NCI-H2196 treated with DMSO at 0.1 percent for 48 hours (cell line): ENCODE measurements around the gene MAPT.

Source experiments
- DNase-seq: peaks from one replicate; lab custom pipeline; 2025; ENCODE audit not compliant: unreplicated experiment; lab: John Stamatoyannopoulos, UW

The MAPT gene

DNA sequence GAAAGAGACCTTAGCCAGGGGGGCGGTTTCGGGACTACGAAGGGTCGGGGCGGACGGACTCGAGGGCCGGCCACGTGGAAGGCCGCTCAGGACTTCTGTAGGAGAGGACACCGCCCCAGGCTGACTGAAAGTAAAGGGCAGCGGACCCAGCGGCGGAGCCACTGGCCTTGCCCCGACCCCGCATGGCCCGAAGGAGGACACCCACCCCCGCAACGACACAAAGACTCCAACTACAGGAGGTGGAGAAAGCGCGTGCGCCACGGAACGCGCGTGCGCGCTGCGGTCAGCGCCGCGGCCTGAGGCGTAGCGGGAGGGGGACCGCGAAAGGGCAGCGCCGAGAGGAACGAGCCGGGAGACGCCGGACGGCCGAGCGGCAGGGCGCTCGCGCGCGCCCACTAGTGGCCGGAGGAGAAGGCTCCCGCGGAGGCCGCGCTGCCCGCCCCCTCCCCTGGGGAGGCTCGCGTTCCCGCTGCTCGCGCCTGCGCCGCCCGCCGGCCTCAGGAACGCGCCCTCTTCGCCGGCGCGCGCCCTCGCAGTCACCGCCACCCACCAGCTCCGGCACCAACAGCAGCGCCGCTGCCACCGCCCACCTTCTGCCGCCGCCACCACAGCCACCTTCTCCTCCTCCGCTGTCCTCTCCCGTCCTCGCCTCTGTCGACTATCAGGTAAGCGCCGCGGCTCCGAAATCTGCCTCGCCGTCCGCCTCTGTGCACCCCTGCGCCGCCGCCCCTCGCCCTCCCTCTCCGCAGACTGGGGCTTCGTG, at the start of gene MAPT:
TSS of gene MAPT (plus strand) at position 533 of the 763 bp plus-strand sequence. CDS start 67,784 bp downstream, outside the sequence.
- peak; percentile 89 for DNase-seq

- no peak for DNase-seq
Observed at GRCh38 chr17:45844695-45845375, 49.5 kb upstream of the MAPT start, which contains the start of gene SPPL2C. TSS of gene SPPL2C (plus strand) at chr17:45844881. CDS start at chr17:45844907, 26 bp downstream.

DNA sequence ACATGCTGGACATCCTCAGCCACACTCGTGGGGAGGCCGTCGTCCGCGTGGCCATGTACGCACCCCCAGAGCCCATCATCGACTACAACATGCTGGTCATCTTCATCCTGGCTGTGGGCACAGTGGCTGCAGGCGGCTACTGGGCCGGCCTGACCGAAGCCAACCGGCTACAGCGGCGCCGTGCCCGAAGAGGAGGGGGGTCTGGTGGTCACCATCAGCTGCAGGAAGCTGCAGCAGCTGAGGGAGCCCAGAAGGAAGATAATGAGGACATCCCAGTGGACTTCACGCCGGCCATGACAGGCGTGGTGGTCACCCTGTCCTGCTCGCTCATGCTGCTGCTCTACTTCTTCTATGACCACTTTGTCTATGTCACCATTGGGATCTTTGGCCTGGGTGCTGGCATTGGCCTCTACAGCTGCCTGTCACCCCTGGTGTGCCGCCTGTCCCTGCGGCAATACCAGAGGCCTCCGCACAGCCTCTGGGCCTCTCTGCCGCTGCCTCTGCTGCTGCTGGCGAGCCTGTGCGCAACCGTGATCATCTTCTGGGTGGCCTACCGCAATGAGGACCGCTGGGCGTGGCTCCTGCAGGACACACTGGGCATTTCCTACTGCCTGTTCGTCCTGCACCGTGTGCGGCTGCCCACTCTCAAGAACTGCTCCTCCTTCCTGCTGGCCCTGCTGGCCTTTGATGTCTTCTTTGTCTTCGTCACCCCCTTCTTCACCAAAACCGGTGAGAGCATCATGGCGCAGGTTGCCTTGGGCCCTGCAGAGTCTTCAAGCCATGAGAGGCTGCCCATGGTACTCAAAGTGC, 48.8 kb upstream of the MAPT start:
- no peak for DNase-seq

DNA sequence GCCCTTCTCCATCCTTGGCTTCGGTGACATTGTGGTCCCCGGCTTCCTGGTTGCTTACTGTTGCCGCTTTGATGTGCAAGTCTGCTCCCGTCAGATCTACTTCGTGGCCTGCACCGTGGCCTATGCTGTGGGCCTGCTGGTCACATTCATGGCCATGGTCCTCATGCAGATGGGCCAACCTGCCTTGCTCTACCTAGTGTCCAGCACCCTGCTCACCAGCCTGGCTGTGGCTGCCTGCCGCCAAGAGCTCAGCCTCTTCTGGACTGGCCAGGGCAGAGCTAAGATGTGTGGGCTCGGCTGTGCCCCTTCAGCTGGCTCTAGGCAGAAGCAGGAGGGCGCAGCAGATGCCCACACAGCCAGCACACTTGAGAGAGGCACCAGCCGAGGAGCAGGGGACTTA, 48.1 kb upstream of the MAPT start:
- no peak for DNase-seq

- no peak for DNase-seq
Observed at GRCh38 chr17:45846646-45847045, 47.7 kb upstream of the MAPT start.

DNA sequence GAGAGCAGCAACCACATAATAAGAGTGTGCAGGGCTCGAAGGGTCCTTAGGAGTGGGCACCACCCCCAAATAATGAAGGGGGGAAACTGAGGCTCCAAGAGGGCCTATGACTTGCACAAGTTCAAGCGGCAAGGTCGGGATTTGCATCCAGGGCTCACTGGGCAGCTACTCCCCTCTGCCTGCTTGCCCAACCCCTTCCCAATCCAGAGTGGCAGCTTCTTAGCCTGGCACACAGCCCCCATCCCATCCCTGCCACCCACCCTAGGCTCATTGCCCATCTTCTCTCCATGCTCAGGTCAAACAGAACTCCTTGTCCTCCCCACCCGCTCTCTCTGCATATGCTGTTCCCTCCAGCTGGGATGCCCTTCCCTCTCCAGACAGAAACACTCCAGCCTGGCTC, 47.3 kb upstream of the MAPT start:
- no peak for DNase-seq

DNA sequence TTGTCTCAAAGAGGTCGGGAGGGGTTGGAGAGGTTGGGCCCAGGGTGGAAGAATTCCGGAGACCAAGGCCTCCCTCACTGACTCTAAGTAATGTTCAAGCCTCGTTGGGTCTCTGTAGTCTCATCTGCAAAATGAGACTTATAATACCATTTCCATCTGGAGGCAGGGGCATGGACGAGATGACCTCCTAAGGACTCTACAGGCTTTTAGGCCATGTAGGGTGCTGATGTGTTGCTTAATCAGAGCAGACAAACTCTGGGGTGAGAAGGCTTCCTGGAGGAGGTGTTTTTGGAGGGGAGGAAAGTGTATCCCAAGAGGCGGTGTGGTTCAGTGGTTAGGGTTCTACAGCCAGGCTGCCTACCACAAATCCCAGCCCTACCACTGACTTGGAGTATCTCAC, 46.6 kb upstream of the MAPT start:
- DNase-seq: no peak

- DNase-seq: no peak
Observed at GRCh38 chr17:45848405-45848804, 45.9 kb upstream of the MAPT start.

GRCh38 chr17:45848868-45849535, 45.4 kb upstream of the MAPT start:
- no peak for DNase-seq

DNA sequence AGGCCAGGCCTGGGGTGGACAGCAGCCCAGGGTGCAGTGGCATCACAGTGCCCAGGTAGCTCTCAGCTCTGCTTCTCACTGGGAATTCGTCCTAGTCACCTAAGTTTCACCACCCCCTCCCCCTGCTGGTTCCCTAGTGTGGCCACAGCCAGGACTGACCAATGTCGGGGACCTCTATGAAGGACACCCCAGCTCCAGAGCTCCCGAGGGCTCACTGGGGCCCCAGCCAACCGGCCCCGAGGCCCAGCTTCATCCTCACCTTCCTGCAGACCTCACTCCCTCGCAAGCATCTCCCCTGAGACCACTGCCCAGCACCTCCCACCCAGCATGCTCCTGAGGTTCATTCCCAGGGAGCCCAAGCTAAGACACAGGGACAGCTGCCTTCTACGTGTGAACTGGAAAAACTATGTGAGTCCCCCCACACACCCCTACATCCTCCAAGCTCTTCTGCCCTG, 44.8 kb upstream of the MAPT start:
- DNase-seq: no peak

GRCh38 chr17:45850011-45850410, 44.3 kb upstream of the MAPT start:
- no peak for DNase-seq

DNA sequence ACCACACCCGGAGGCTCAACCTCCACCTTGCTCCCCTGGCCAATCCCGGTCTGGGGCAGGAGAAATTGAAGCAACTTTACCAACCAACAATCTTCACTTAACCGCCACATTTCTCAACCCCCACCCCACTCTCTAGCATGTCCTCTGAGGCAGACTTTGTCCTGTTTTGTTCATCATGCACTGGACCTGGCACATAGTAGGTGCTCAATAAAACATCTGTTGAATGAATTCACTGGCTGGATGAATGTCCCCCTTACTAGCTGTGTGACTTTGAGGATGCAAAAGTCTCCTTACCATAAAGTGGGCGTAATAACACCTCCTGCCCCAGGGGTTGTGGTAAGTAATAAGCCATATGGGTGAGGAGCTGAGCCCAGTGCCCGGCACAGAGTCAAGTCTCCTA, 43.9 kb upstream of the MAPT start:
- no peak for DNase-seq

DNA sequence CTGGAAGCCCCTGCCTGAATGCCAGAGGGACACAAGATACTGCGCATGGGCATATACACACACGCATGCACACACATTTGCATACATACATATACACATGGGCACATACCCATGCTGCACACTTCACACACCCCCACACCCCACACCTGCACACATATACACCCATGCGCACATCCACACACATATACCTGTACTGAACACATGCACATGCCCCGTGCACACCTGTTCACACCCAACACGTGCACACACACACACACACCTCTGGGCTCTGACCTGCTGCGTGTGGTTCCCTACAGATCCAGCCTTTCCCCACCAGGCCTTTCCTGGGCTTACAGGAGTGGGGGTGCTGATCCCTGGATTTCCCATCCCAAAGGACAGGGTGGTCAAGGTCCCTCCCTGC, 43.3 kb upstream of the MAPT start:
- no peak for DNase-seq

- DNase-seq: peak; percentile 23
Observed at GRCh38 chr17:45851464-45851863, 42.9 kb upstream of the MAPT start.

DNA sequence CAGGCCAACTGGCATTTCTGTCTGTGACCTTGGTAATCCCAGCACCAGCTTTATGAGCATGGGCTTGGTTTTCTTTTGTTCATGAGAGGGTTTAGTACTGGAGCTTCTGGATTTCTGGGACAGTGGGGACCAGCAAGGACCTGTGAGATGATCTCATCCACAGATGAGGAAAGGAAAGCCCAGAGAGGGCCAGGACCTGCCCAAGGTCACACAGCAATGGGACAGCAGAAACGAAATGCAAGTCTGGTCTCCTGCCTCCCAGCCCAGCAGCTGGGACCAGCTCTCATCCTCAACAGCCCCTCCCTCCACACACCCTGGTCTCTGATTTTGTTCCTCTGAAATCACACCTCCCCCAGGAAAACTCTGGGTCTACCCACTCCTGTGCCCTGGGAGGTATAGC, 42.5 kb upstream of the MAPT start:
- no peak for DNase-seq

- DNase-seq: peak; percentile 39
Observed at GRCh38 chr17:45852535-45853297, 41.6 kb upstream of the MAPT start.

DNA sequence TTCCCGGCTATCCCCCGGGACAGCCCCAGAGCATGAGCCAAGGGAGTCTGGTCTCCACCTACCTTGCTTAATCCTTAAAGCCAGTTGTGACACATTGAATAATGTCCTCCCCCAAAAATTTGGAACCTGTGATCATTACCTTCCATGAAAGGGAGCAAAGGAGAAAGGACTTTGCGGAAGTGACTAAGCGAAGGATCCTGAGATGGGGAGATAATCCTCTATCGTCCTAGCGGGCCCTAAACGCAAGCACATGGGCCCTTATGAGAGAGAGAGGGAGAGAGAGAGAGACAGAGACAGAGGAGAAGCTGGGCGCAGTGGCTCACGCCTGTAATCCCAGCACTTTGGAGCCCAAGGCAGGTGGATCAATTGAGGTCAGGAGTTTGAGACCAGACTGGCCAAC, 40.1 kb upstream of the MAPT start:
- DNase-seq: no peak

DNA sequence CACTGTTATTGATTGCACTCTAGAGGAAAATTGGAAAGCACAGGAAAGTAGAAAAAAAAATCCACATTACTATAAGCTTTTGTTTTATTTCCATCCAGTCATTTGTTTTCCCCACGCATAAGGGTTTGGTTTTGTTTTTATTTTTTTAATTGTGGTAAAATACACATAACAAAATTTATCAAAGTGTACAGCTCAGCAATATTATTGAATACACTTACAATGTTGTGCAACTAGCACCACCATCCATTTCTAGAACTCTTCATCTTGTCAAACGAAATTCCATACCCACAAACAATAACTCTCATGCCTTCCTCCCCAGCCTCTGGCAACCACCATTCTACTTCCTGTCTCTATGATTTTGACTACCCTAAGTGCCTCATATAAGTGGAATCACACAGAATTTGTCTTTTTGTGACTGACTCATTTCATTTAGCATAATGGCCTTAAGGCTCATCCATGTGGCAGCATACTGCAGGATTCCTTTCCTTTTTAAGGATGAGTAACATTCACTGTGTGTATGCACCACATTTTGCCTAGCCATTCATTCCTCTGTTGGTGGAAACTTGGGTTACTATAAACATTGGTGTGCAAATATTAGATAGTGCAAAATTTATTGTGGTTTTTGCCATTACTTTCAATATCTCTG, 38.5 kb upstream of the MAPT start:
- no peak for DNase-seq

DNA sequence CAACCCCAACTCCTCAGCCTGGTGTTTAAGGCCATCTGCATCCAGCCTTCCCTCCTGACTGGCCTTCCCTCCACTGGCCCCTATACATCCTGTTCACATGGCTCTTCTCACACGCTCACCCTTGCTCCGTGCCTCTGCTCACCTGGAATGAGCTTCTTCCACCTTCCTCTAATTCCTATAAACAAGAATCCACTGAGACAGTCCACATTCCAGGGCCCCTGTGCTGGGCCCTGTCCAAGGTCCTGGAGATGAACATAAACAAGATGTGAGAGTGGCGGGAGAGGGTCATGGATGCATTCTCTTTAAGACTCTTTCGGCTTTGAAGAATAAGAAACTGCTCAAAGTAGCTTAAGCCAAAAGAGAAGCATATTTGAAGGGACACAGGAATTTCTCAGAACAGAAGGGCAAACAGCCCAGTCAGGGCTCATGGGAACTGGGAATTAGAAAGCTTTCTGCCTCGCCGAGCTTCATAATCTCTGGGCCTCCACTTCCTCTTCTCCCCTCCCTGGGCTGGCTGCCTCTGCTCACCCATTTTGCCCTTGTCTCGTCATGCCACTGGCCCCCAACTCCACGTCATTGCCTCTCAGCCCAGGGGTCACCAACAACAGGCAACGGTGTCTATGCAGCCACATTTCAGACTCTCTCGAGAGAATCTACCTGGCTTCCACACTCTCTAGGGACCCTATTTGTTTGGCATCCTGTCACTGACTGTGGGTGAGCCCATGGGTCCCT, 36.2 kb upstream of the MAPT start:
- DNase-seq: no peak
